Neural cell (in vitro differentiated cells): ENCODE results near the gene ZCCHC17. TPM values are rescaled to one million over a fixed set of nuclear protein-coding genes. Genes with fewer than 3 reads are reported as not detected.
A peak's percentile ranks its signal among the peaks of the same experiment; 100 is the strongest.

ENCODE experiments used
- H2AFZ ChIP-seq: fragments of 200-600, 300-800 bp; sonication (generic), shearing (Covaris generic); 2 replicates; pipeline ENCODE4 v1.6.0; 2014; ENCODE audit warnings: low read depth, mild to moderate bottlenecking, antibody characterized with exemption, low read length, moderate library complexity
- H3F3A ChIP-seq: fragments of 200-600 bp; shearing (Covaris generic); 2 replicates; pipeline ENCODE4 v1.6.1; 2016; ENCODE audit warnings: mild to moderate bottlenecking, moderate library complexity, mixed read lengths, antibody characterized with exemption, low read length; ENCODE audit not compliant: insufficient read depth, poor library complexity, severe bottlenecking
- H3K27ac ChIP-seq: fragments of 200-600, 300-800 bp; sonication (generic), shearing (Covaris generic); 2 replicates; pipeline ENCODE4 v1.5.1; 2014; ENCODE audit warnings: mild to moderate bottlenecking, low read length, moderate library complexity
- H3K27me3 ChIP-seq: fragments of 300-800, 200-600 bp; sonication (generic), shearing (Covaris generic); 2 replicates; pipeline ENCODE4 v1.6.0; 2014; ENCODE audit warnings: mild to moderate bottlenecking, low read depth, low read length, moderate library complexity; ENCODE audit not compliant: insufficient read depth
- H3K36me3 ChIP-seq: fragments of 300-800, 200-600 bp; sonication (generic), shearing (Covaris generic); 2 replicates; pipeline ENCODE4 v1.5.1; 2014; ENCODE audit warnings: mild to moderate bottlenecking, antibody characterized with exemption, low read length, moderate library complexity; ENCODE audit not compliant: insufficient read depth
- H3K4me2 ChIP-seq: fragments of 300-800, 200-600 bp; sonication (generic), shearing (Covaris generic); 2 replicates; pipeline ENCODE4 v1.6.0; 2014; ENCODE audit warnings: mild to moderate bottlenecking, low read length
- H3K4me3 ChIP-seq: fragments of 300-800, 200-600 bp; sonication (generic), shearing (Covaris generic); 2 replicates; pipeline ENCODE4 v1.5.1; 2014; ENCODE audit warnings: mild to moderate bottlenecking, low read length, moderate library complexity
- H3K79me2 ChIP-seq: fragments of 200-600 bp; shearing (Covaris generic); replicated peaks from 2 replicates; pipeline ENCODE4 v1.6.0; 2014; ENCODE audit warnings: mild to moderate bottlenecking, low read length, moderate library complexity; ENCODE audit not compliant: insufficient read depth
- H3K9ac ChIP-seq: fragments of 300-800, 200-600 bp; sonication (generic), shearing (Covaris generic); 2 replicates; pipeline ENCODE4 v1.6.1; 2016; ENCODE audit warnings: mild to moderate bottlenecking, low read length, mixed read lengths
- H3K9me2 ChIP-seq: fragments of 200-600 bp; shearing (Covaris generic); 2 replicates; pipeline ENCODE4 v1.6.1; 2016; ENCODE audit warnings: mild to moderate bottlenecking, low read length, mixed read lengths; ENCODE audit not compliant: insufficient read depth
- H3K9me3 ChIP-seq: fragments of 200-600, 300-800 bp; sonication (generic), shearing (Covaris generic); 2 replicates; pipeline ENCODE4 v1.6.1; 2016; ENCODE audit warnings: mild to moderate bottlenecking, mixed run types, low read length, moderate library complexity, mixed read lengths
- H4K20me1 ChIP-seq: fragments of 200-600 bp; shearing (Covaris generic); 2 replicates; pipeline ENCODE4 v1.6.1; 2016; ENCODE audit warnings: mild to moderate bottlenecking, mixed run types; ENCODE audit not compliant: insufficient read depth
- CTCF ChIP-seq: fragments of 450-650 bp; IDR thresholded peaks from 2 replicates; pipeline ENCODE4 v1.5.1; 2014; ENCODE audit warnings: antibody characterized with exemption, mild to moderate bottlenecking, moderate library complexity; ENCODE audit not compliant: poor library complexity, severe bottlenecking
- EP300 ChIP-seq: fragments of 450-650 bp; conservative IDR thresholded peaks from 2 replicates; pipeline ENCODE4 v1.6.1; 2014; ENCODE audit warnings: antibody characterized with exemption, mild to moderate bottlenecking, moderate library complexity; ENCODE audit not compliant: poor library complexity, severe bottlenecking
- EZH2 ChIP-seq: fragments of 200-600, 300-800 bp; shearing (Covaris generic), sonication (generic); IDR thresholded peaks from 2 replicates; pipeline ENCODE4 v1.6.1; 2014; ENCODE audit warnings: antibody characterized with exemption, low read length, borderline replicate concordance, mild to moderate bottlenecking; ENCODE audit not compliant: insufficient read depth, poor library complexity, severe bottlenecking
- MXI1 ChIP-seq: fragments of 450-650 bp; conservative IDR thresholded peaks from 2 replicates; pipeline ENCODE4 v1.6.1; 2014; ENCODE audit warnings: antibody characterized with exemption, mild to moderate bottlenecking; ENCODE audit not compliant: poor library complexity, severe bottlenecking
- POLR2AphosphoS5 ChIP-seq: IDR thresholded peaks from 2 replicates; pipeline ENCODE4 v1.6.1; 2012
- RAD21 ChIP-seq: fragments of 450-650 bp; conservative IDR thresholded peaks from 2 replicates; pipeline ENCODE4 v1.6.1; 2014; ENCODE audit warnings: antibody characterized with exemption, mild to moderate bottlenecking, moderate library complexity
- REST ChIP-seq: IDR thresholded peaks from 2 replicates; pipeline ENCODE4 v1.6.1; 2012; ENCODE audit warnings: borderline replicate concordance
- SMC3 ChIP-seq: fragments of 450-650 bp; conservative IDR thresholded peaks from 2 replicates; pipeline ENCODE4 v1.6.1; 2014; ENCODE audit warnings: antibody characterized with exemption, mild to moderate bottlenecking, moderate library complexity; ENCODE audit not compliant: poor library complexity
- TAF1 ChIP-seq: IDR thresholded peaks from 2 replicates; pipeline ENCODE4 v1.6.1; 2012; ENCODE audit warnings: low read depth
- polyA plus RNA-seq: library from polyadenylated mRNA; depleted of rRNA; stranded (reverse); fragments of >200 nt; gene quantifications from 2 replicates; pipeline ENCODE4 v1.2.3, GENCODE V29; 2014

The ZCCHC17 gene
- polyA plus RNA-seq, 1 donor from 2014 or later: 146 TPM

GRCh38 chr1:31372751-31373055 lies 75.9 kb downstream of the ZCCHC17 start:
- no peaks in the 10 kb centered on the region for H3K9me2 ChIP-seq
- H4K20me1 ChIP-seq: no peaks in the 10 kb centered on the region
- H3K4me3 ChIP-seq: peak overlapping the region; percentile 61
- no peaks in the 10 kb centered on the region for H3K9me3 ChIP-seq
- H3K4me2 ChIP-seq: peak overlapping the region; percentile 19
- peak overlapping the region; percentile 76 for H3K9ac ChIP-seq
- no peaks in the 10 kb centered on the region for H3K27me3 ChIP-seq
- H3K27ac ChIP-seq: peak overlapping the region; percentile 82
- H3K36me3 ChIP-seq: no peaks in the 10 kb centered on the region
- H3F3A ChIP-seq: no peaks in the 10 kb centered on the region
- TF ChIP-seq CTCF (no peak), TAF1 (no peak), MXI1 (no peak), SMC3 (no peak), EP300 (no peak), POLR2AphosphoS5 (no peak), REST (no peak), EZH2 (no peak), RAD21 (no peak)
- H2AFZ ChIP-seq: no peak overlapping the region
- no peaks in the 10 kb centered on the region for H3K79me2 ChIP-seq

- Histone ChIP-seq H4K20me1 (no peaks in the 10 kb centered on the region), H3K27ac (peak within 1 kb of the TSS; percentile 82), H3K79me2 (no peaks in the 10 kb centered on the region), H3K4me3 (peak within 1 kb of the TSS; percentile 61), H3K9ac (peak within 1 kb of the TSS; percentile 76), H2AFZ (peak within 1 kb of the TSS; percentile 47), H3K4me2 (peak within 1 kb of the TSS; percentile 72), H3K36me3 (no peaks in the 10 kb centered on the region), H3K27me3 (no peaks in the 10 kb centered on the region), H3F3A (no peaks in the 10 kb centered on the region), H3K9me3 (no peaks in the 10 kb centered on the region), H3K9me2 (no peaks in the 10 kb centered on the region)
- no peak for TF ChIP-seq RAD21
- TF ChIP-seq REST: peak; percentile 53
- TF ChIP-seq POLR2AphosphoS5: peak; percentile 59
- TF ChIP-seq CTCF: no peak
- peak; percentile 61 for TF ChIP-seq TAF1
- TF ChIP-seq SMC3: peak; percentile 9
Observed at GRCh38 chr1:31373056-31373896, 76.4 kb downstream of the ZCCHC17 start, which contains the start of gene FABP3. Gene FABP3, minus strand, starts transcription at chr1:31373076. Its CDS starts 62 bp downstream, at chr1:31373014.
